HEK293T (cell line): ENCODE results near the gene METTL23.
"Not testable (repeated sequence)": the region's sequence is repeated elsewhere in the genome, so short reads cannot be mapped to it uniquely, and the experiment has no call there.

Experiments used
- CTBP1 ChIP-seq: fragments of 450-650 bp; IDR thresholded peaks from 2 replicates; pipeline ENCODE4 v1.6.1; 2016; ENCODE audit warnings: borderline replicate concordance
- ELF4 ChIP-seq: fragments of 450-650 bp; IDR thresholded peaks from 2 replicates; pipeline ENCODE4 v1.6.1; 2017; ENCODE audit warnings: antibody characterized with exemption
- FOXA1 ChIP-seq: fragments of 450-650 bp; IDR thresholded peaks from 2 replicates; pipeline ENCODE4 v1.6.1; 2016; ENCODE audit warnings: mild to moderate bottlenecking
- FOXK2 ChIP-seq: fragments of 450-650 bp; IDR thresholded peaks from 2 replicates; pipeline ENCODE4 v1.6.1; 2016; ENCODE audit warnings: mild to moderate bottlenecking
- FOXM1 ChIP-seq: fragments of 450-650 bp; IDR thresholded peaks from 2 replicates; pipeline ENCODE4 v1.6.1; 2017; ENCODE audit warnings: mild to moderate bottlenecking, borderline replicate concordance
- HDGF ChIP-seq: fragments of 450-650 bp; IDR thresholded peaks from 2 replicates; pipeline ENCODE4 v1.6.1; 2017; ENCODE audit warnings: antibody characterized with exemption, borderline replicate concordance
- L3MBTL2 ChIP-seq: fragments of 450-650 bp; conservative IDR thresholded peaks from 2 replicates; pipeline ENCODE4 v1.6.1; 2016; ENCODE audit warnings: mild to moderate bottlenecking
- LEF1 ChIP-seq: fragments of 450-650 bp; IDR thresholded peaks from 2 replicates; pipeline ENCODE4 v1.6.1; 2017; ENCODE audit warnings: mild to moderate bottlenecking, borderline replicate concordance
- NFRKB ChIP-seq: fragments of 450-650 bp; IDR thresholded peaks from 2 replicates; pipeline ENCODE4 v1.6.1; 2016; ENCODE audit warnings: mild to moderate bottlenecking, moderate library complexity
- SP1 ChIP-seq: fragments of 450-650 bp; IDR thresholded peaks from 2 replicates; pipeline ENCODE4 v1.6.1; 2017

DNA sequence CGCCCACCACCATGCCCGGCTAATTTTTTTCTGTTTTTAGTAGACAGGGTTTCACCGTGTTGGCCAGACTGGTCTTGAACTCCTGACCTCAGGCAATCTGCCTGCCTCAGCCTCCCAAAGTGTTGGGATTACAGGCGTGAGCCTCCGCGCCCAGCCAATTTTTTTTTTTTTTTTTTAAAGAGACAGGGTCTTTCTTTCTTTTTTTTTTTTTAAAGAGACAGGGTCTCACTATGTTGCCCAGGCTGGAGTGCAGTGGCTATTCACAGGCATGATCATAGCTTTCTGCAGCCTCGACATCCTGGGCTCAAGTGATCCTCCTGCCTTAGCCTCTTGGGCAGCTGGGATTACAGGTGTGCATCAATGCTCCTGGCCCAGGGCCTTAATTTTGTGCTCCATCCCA is 14.3 kb upstream of the METTL23 start:
- not testable (repeated sequence) for TF ChIP-seq ELF4, SP1, CTBP1, LEF1, L3MBTL2, FOXM1, HDGF, FOXK2, NFRKB, FOXA1
